ENCODE data around the gene BAX. TPM values are rescaled to one million over a fixed set of nuclear protein-coding genes. Genes with fewer than 3 reads are reported as not detected.
A peak's percentile ranks its signal among the peaks of the same experiment; 100 is the strongest.

The BAX gene
- total and polyA plus RNA-seq, 9 of the 15 experiments (the other 6 are each of a cell fraction or from before 2014, with no cell fraction given): 3.2 to 95.4 (median 44.5) TPM

GRCh38 chr19:48964205-48965039, 9.7 kb downstream of the BAX start (continued):
- TF ChIP-seq FOXP4 (CRISPR knock-in tag; IDR thresholded peaks at IDR 0.05; ENCODE audit: borderline replicate concordance): no peak
- TF ChIP-seq BRD9 (IDR thresholded peaks at IDR 0.05; ENCODE audit: low read depth, partially characterized antibody): peak; percentile 89
- no peak for TF ChIP-seq AFF1 (IDR thresholded peaks at IDR 0.05; ENCODE audit: low read depth in 1 of 2, partially characterized antibody in 2 of 2)
- TF ChIP-seq HNRNPLL (IDR thresholded peaks at IDR 0.05; ENCODE audit: low read depth, low read length, poor library complexity, severe bottlenecking): no peak
- no peak for TF ChIP-seq WHSC1 (IDR thresholded peaks at IDR 0.05; ENCODE audit: low read length)
- TF ChIP-seq NR1H2 (CRISPR knock-in tag; IDR thresholded peaks at IDR 0.05): no peak
- TF ChIP-seq ZNF143 (CRISPR knock-in tag; IDR thresholded peaks at IDR 0.05): no peak
- no peak for TF ChIP-seq RFX5 (IDR thresholded peaks at IDR 0.05; ENCODE audit: low read depth, low read length)
- TF ChIP-seq CREB5 (CRISPR knock-in tag; IDR thresholded peaks at IDR 0.05): no peak
- TF ChIP-seq POLR2A (conservative IDR thresholded peaks at IDR 0.05): peak; percentile 69
- TF ChIP-seq ZNF699 (CRISPR knock-in tag; IDR thresholded peaks at IDR 0.05; ENCODE audit: insufficient replicate concordance): no peak
- TF ChIP-seq THAP7 (CRISPR knock-in tag; IDR thresholded peaks at IDR 0.05): no peak
- no peak for TF ChIP-seq ZNF274 (IDR thresholded peaks at IDR 0.05; ENCODE audit: borderline replicate concordance, low read depth, low read length)
- TF ChIP-seq TAL1 (IDR thresholded peaks at IDR 0.05): 0 out of 2 replicates have a peak, but pooled peaks have one; percentile 24
- no peak for TF ChIP-seq SRSF1 (IDR thresholded peaks at IDR 0.05; ENCODE audit: low read depth, low read length)
- no peak for TF ChIP-seq NUFIP1 (IDR thresholded peaks at IDR 0.05; ENCODE audit: partially characterized antibody)
- TF ChIP-seq KDM2B (CRISPR knock-in tag; IDR thresholded peaks at IDR 0.05): no peak
- TF ChIP-seq NR4A1 (CRISPR knock-in tag; IDR thresholded peaks at IDR 0.05): no peak
- TF ChIP-seq NR4A1 (tag; IDR thresholded peaks at IDR 0.05): no peak
- TF ChIP-seq THRAP3 (IDR thresholded peaks at IDR 0.05; ENCODE audit: borderline replicate concordance): 0 out of 2 replicates have a peak, but pooled peaks have one; percentile 18
